ENCODE measurements around the gene TMPRSS4.
"Not testable (repeated sequence)": the region's sequence is repeated elsewhere in the genome, so short reads cannot be mapped to it uniquely, and the experiment has no call there.

Gene TMPRSS4

GRCh38 chr11:118056806-118057205 lies 20.1 kb upstream of the TMPRSS4 start:
- ATAC-seq: no peak

- no peak for ATAC-seq
Measured at GRCh38 chr11:118057251-118058145, 19.4 kb upstream of the TMPRSS4 start.

- peak in 1 of 2 donors; percentile 5 for ATAC-seq
Measured at GRCh38 chr11:118058311-118059245, 18.3 kb upstream of the TMPRSS4 start.

GRCh38 chr11:118059246-118059940 lies 17.5 kb upstream of the TMPRSS4 start:
- ATAC-seq: no peak

- ATAC-seq: no peak
Measured at GRCh38 chr11:118060081-118060661, 16.7 kb upstream of the TMPRSS4 start.

GRCh38 chr11:118060869-118061268 lies 16.0 kb upstream of the TMPRSS4 start:
- no peak for ATAC-seq

GRCh38 chr11:118061586-118062125 lies 15.2 kb upstream of the TMPRSS4 start:
- ATAC-seq: no peak

- ATAC-seq: not testable (repeated sequence)
Measured at GRCh38 chr11:118062181-118062580, 14.7 kb upstream of the TMPRSS4 start.

GRCh38 chr11:118062631-118063030 lies 14.2 kb upstream of the TMPRSS4 start:
- ATAC-seq: not testable (repeated sequence)

GRCh38 chr11:118064956-118065355 lies 11.9 kb upstream of the TMPRSS4 start:
- no peak for ATAC-seq

- ATAC-seq: no peak
Measured at GRCh38 chr11:118065384-118065783, 11.5 kb upstream of the TMPRSS4 start.

- ATAC-seq: no peak
Measured at GRCh38 chr11:118067006-118067405, 9.9 kb upstream of the TMPRSS4 start.

- ATAC-seq: no peak
Measured at GRCh38 chr11:118068206-118068944, 8.5 kb upstream of the TMPRSS4 start.

GRCh38 chr11:118068945-118069612 lies 7.8 kb upstream of the TMPRSS4 start:
- ATAC-seq: no peak

- no peak for ATAC-seq
Measured at GRCh38 chr11:118071416-118072030, 5.4 kb upstream of the TMPRSS4 start.

- no peak for ATAC-seq
Measured at GRCh38 chr11:118073554-118073953, 3.3 kb upstream of the TMPRSS4 start.

- ATAC-seq: no peak
Measured at GRCh38 chr11:118074091-118074685, 2.7 kb upstream of the TMPRSS4 start.

GRCh38 chr11:118074785-118075184 lies 2.1 kb upstream of the TMPRSS4 start:
- no peak for ATAC-seq

- no peak for ATAC-seq
Measured at GRCh38 chr11:118078911-118079411, 2.1 kb downstream of the TMPRSS4 start.

- ATAC-seq: no peak
Measured at GRCh38 chr11:118079491-118079890, 2.6 kb downstream of the TMPRSS4 start.
